T follicular helper cell (primary cell): ENCODE data around the gene MSH3.
"Not testable (repeated sequence)": the region's sequence is repeated elsewhere in the genome, so short reads cannot be mapped to it uniquely, and the experiment has no call there.

ENCODE experiments used
- DNase-seq: peaks from one replicate; pipeline ENCODE4 v3.0.0-alpha.2; 2020; ENCODE audit warnings: low read depth

MSH3 gene

GRCh38 chr5:80706835-80707447, 52.5 kb downstream of the MSH3 start:
- no peak for DNase-seq

- DNase-seq: no peak
Observed at GRCh38 chr5:80707645-80708044, 53.2 kb downstream of the MSH3 start.

- DNase-seq: no peak
Observed at GRCh38 chr5:80711216-80711615, 56.8 kb downstream of the MSH3 start.

GRCh38 chr5:80711938-80712337, 57.5 kb downstream of the MSH3 start:
- no peak for DNase-seq

- DNase-seq: no peak
Observed at GRCh38 chr5:80712919-80713318, 58.5 kb downstream of the MSH3 start.

- no peak for DNase-seq
Observed at GRCh38 chr5:80713631-80714030, 59.2 kb downstream of the MSH3 start.

DNA sequence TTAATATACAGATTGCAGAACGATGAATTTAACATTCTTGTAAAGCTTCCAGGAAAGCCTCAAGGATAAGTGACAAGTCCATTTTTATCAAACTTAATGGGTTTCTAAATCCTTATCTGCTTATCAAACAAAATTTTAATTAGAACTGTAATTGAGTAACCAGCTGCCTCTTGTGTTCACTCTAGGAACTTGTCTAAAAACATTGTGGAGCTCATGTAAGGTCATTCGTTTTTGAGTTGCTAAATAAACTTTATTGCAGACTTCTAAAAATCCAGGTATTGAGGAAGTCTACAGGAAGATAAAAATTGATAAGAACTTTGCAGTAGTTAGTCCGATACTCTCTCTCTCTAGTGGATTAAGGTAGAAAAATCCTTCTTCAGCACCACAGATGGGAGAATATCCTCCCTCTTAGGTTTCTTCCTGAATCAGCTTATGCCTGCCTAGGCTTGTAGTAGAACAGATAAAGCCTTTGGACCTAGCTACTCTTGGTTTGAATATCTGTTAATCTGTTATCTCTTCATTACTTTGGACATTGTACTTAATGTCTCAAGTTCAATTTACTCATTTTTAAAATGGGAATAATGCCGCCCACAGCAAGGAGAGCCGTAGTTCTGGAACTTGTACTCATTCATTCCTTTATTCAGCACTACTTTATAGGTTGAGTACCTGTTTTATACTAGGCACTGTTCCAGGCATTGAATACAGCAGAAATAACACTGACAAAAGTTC, 60.3 kb downstream of the MSH3 start:
- DNase-seq: no peak

GRCh38 chr5:80715887-80716286, 61.4 kb downstream of the MSH3 start:
- no peak for DNase-seq

GRCh38 chr5:80720181-80720580, 65.7 kb downstream of the MSH3 start:
- DNase-seq: no peak

DNA sequence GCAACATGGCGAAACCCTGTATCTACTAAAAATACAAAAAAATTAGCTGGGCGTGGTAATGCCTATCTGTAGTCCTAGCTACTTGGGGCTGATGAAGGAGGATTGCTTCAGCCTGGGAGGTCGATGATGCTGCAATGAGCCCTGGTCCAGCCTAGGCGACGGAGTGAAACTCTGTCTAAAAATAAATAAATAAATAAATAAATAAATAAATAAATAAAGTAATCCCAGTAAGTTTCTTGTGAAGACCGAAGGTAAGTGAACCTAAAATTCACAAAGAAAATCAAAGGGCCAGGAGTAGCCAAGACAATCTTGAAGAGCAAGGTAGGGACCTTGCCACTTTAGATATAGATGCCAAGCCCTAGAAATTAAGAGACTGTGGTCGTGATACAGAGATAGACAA, 68.5 kb downstream of the MSH3 start:
- DNase-seq: no peak

GRCh38 chr5:80725446-80725845, 71.0 kb downstream of the MSH3 start:
- DNase-seq: no peak

- DNase-seq: no peak
Observed at GRCh38 chr5:80736730-80737129, 82.3 kb downstream of the MSH3 start.

GRCh38 chr5:80738466-80738865, 84.0 kb downstream of the MSH3 start:
- DNase-seq: no peak

- DNase-seq: no peak
Observed at GRCh38 chr5:80739057-80739456, 84.6 kb downstream of the MSH3 start.

DNA sequence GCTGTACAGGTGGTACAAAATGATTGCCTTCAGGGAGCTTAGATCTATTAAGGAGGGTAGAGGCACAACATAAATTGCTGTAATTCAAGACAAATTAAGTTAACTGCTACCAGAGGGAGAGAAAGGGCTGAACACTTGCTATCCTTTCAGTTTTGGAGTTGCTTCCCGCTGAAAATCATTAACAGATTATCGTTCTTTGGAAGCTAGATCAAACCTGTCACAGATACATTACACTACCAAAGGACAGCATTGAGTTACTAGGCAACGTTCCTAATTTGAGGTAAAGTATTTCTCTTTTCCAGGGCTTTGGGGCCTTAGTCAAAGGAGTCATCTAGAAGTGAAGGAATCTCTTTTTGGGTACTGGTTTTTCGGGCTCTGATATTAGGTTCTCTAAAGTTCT, 85.0 kb downstream of the MSH3 start:
- no peak for DNase-seq

GRCh38 chr5:80739898-80740297, 85.4 kb downstream of the MSH3 start:
- no peak for DNase-seq

DNA sequence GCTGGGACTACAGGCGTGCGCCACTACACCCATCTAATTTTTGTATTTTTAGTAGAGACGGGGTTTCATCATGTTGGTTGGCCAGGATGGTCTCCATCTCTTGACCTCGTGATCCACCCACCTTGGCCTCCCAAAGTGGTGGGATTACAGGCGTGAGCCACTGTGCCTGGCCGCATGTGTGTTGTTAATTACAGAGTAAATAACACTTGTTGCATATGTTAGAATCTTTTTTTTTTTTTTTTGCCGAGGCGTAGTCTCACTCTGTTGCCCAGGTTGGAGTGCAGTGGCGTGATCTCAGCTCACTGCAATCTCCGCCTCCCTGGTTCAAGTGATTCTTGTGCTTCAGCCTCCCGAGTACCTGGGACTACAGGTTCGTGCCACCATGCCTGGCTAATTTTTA, 86.0 kb downstream of the MSH3 start:
- DNase-seq: not testable (repeated sequence)

GRCh38 chr5:80740999-80741398, 86.5 kb downstream of the MSH3 start:
- no peak for DNase-seq

DNA sequence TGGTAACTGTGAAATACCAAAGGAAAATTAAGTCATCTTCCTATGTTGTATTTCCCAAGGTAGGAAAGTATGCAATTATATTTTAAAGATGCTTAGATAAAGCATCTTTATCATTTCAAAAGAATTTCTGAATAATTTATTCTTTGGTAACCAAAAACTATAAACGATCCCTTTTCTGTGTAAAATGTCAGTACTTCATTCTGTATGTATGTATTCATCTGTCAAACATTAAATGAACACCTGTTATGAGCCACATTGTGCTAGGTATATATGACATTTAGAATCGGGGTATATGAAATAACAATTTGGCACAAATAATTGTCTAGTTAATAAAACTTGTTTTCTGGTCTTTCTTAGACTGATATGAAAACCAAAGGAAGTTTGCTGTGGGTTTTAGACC, 89.7 kb downstream of the MSH3 start:
- no peak for DNase-seq

GRCh38 chr5:80745490-80745889, 91.0 kb downstream of the MSH3 start:
- no peak for DNase-seq

- DNase-seq: no peak
Observed at GRCh38 chr5:80747922-80748321, 93.5 kb downstream of the MSH3 start.

GRCh38 chr5:80752427-80752826, 98.0 kb downstream of the MSH3 start:
- DNase-seq: no peak

DNA sequence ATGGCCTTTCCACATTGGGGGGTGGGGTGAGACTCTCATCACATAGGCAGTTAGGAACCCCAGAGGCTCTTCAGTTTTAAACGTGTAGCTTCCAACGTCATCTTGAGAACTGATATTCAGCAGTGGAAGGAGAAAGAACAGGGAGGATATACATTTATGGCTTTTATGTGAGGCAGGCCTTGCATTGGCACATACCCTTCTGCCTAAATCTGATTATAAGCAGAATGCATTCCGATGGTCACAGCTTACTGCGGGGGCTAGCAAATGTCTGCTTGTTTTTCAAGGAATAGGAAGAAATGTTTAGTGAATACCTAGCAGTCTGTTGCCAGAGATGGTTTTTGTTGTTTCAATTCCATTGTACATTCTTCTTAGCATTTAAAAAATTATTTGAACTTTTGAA, 99.3 kb downstream of the MSH3 start:
- no peak for DNase-seq

GRCh38 chr5:80754900-80755299, 100.4 kb downstream of the MSH3 start:
- DNase-seq: no peak
